HL-60 (cell line): ENCODE data around the gene OSBPL2.

Experiments
- DNase-seq, 2 experiments: peaks; one replicate each; pipeline ENCODE4 v3.0.0-alpha.2; 2010 to 2020; ENCODE audit warnings: low read depth in 1 of 2, low spot score in 1 of 2
- H3K27ac ChIP-seq: fragments of 250-450 bp; sonication (Bioruptor Pico); replicated peaks from 2 replicates; pipeline ENCODE4 v1.5.1; 2020; ENCODE audit warnings: mild to moderate bottlenecking, moderate library complexity
- H3K27me3 ChIP-seq: fragments of 250-450 bp; sonication (Bioruptor Pico); 2 replicates; pipeline ENCODE4 v1.5.1; 2021; ENCODE audit warnings: mild to moderate bottlenecking, moderate library complexity; ENCODE audit not compliant: insufficient read depth, poor library complexity, severe bottlenecking
- H3K4me3 ChIP-seq: replicated peaks from 2 replicates; pipeline ENCODE4 v1.5.1; 2011; ENCODE audit warnings: mild to moderate bottlenecking, control low read depth, low read length; ENCODE audit not compliant: insufficient read depth
- GABPA ChIP-seq: IDR thresholded peaks from 2 replicates; pipeline ENCODE4 v1.6.1; 2012; ENCODE audit warnings: low read depth
- POLR2AphosphoS5 ChIP-seq: IDR thresholded peaks from 2 replicates; pipeline ENCODE4 v1.6.1; 2012; ENCODE audit warnings: low read depth
- SPI1 ChIP-seq: IDR thresholded peaks from 2 replicates; pipeline ENCODE4 v1.6.1; 2012; ENCODE audit warnings: low read depth, mild to moderate bottlenecking, borderline replicate concordance
- TF ChIP-seq, protein P1 (sequence below): IDR thresholded peaks from 2 replicates; pipeline ENCODE4 v1.6.1; 2012; ENCODE audit warnings: low read depth; ENCODE audit not compliant: insufficient replicate concordance
- TF ChIP-seq, protein P2 (sequence below): IDR thresholded peaks from one replicate; pipeline ENCODE4 v1.5.1; 2011; ENCODE audit warnings: low read length, control low read depth, inconsistent platforms; ENCODE audit not compliant: insufficient read depth

The OSBPL2 gene

GRCh38 chr20:62268228-62268900, 30.0 kb downstream of the OSBPL2 start:
- Histone ChIP-seq H3K27ac (no peak overlapping the region), H3K4me3 (no peak overlapping the region), H3K27me3 (no peaks in the 10 kb centered on the region)
- no peak for DNase-seq
- TF ChIP-seq SPI1 (no peak), GABPA (no peak)
- TF ChIP-seq, protein P1, sequence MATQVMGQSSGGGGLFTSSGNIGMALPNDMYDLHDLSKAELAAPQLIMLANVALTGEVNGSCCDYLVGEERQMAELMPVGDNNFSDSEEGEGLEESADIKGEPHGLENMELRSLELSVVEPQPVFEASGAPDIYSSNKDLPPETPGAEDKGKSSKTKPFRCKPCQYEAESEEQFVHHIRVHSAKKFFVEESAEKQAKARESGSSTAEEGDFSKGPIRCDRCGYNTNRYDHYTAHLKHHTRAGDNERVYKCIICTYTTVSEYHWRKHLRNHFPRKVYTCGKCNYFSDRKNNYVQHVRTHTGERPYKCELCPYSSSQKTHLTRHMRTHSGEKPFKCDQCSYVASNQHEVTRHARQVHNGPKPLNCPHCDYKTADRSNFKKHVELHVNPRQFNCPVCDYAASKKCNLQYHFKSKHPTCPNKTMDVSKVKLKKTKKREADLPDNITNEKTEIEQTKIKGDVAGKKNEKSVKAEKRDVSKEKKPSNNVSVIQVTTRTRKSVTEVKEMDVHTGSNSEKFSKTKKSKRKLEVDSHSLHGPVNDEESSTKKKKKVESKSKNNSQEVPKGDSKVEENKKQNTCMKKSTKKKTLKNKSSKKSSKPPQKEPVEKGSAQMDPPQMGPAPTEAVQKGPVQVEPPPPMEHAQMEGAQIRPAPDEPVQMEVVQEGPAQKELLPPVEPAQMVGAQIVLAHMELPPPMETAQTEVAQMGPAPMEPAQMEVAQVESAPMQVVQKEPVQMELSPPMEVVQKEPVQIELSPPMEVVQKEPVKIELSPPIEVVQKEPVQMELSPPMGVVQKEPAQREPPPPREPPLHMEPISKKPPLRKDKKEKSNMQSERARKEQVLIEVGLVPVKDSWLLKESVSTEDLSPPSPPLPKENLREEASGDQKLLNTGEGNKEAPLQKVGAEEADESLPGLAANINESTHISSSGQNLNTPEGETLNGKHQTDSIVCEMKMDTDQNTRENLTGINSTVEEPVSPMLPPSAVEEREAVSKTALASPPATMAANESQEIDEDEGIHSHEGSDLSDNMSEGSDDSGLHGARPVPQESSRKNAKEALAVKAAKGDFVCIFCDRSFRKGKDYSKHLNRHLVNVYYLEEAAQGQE, result no peak

- no peak for DNase-seq
- Histone ChIP-seq H3K27me3 (no peaks in the 10 kb centered on the region), H3K27ac (no peak overlapping the region), H3K4me3 (no peak overlapping the region)
- no peak for TF ChIP-seq GABPA
- TF ChIP-seq SPI1, result no peak
- TF ChIP-seq POLR2AphosphoS5, result no peak
- TF ChIP-seq, protein P1, result no peak
- TF ChIP-seq, protein P2, sequence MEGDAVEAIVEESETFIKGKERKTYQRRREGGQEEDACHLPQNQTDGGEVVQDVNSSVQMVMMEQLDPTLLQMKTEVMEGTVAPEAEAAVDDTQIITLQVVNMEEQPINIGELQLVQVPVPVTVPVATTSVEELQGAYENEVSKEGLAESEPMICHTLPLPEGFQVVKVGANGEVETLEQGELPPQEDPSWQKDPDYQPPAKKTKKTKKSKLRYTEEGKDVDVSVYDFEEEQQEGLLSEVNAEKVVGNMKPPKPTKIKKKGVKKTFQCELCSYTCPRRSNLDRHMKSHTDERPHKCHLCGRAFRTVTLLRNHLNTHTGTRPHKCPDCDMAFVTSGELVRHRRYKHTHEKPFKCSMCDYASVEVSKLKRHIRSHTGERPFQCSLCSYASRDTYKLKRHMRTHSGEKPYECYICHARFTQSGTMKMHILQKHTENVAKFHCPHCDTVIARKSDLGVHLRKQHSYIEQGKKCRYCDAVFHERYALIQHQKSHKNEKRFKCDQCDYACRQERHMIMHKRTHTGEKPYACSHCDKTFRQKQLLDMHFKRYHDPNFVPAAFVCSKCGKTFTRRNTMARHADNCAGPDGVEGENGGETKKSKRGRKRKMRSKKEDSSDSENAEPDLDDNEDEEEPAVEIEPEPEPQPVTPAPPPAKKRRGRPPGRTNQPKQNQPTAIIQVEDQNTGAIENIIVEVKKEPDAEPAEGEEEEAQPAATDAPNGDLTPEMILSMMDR, result no peak
Observed at GRCh38 chr20:62269378-62269777, 31.1 kb downstream of the OSBPL2 start.

DNA sequence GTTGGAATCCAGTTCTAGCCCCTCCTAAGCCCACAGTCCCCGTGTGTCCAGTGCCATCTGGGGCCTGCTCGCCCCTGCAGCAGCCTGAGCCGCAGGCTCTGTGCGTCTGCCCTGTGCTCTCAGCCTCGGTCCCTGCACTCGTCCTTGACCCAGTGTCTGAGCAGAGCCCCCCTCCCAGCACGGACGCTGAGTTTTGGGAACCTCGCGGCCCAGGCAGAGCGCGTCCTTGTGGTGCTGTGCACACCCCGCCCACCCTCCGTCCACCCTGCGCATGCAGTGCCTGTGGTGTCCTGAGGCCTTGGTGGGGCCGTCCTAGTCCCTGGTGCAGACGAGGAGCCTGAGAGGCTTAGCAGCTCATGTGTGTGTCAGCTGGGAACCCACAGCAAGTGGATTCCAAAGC, 31.6 kb downstream of the OSBPL2 start:
- Histone ChIP-seq H3K27ac (no peak overlapping the region), H3K4me3 (no peak overlapping the region), H3K27me3 (no peaks in the 10 kb centered on the region)
- no peak for DNase-seq
- TF ChIP-seq POLR2AphosphoS5 (no peak), GABPA (no peak), SPI1 (no peak)
- TF ChIP-seq, protein P2, result no peak
- TF ChIP-seq, protein P1, result no peak
